GM10266 (cell line): ENCODE data around the gene FBXW7.

ENCODE experiments used
- DNase-seq: peaks from one replicate; pipeline ENCODE4 v3.0.0; 2012; ENCODE audit errors: extremely low spot score
- CTCF ChIP-seq: IDR thresholded peaks from 2 replicates; pipeline ENCODE4 v1.5.1; 2012; ENCODE audit warnings: mild to moderate bottlenecking, low read depth; ENCODE audit not compliant: control insufficient read depth, insufficient read depth; ENCODE audit errors: missing control alignments

Gene FBXW7

DNA sequence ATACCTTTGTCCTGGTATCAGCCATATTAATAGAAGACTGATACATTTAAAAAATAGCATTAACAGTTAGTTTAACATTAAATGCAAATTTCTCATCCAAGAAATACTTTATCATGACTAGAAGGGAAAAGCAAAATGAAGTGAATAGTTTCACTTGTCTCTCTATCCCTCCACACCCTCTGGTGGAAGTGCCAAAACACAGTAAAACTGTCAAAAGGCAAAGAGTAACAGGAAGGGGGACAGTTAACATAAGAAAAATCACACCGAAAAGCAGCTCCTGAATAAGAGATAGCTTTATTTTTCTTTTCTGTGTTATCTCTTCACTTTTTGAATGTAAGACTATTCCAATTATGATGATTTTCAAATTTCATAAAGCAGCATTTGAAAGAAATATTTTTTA lies 187.2 kb downstream of the FBXW7 start:
- DNase-seq: no peak
- TF ChIP-seq CTCF: peak; percentile 10

- TF ChIP-seq CTCF: no peak
- no peak for DNase-seq
These were observed 188.9 kb downstream of the FBXW7 start for GRCh38 chr4:152346979-152347378.

GRCh38 chr4:152346526-152346925 lies 189.4 kb downstream of the FBXW7 start:
- no peak for DNase-seq
- TF ChIP-seq CTCF: no peak

GRCh38 chr4:152344001-152344400 lies 191.9 kb downstream of the FBXW7 start:
- no peak for DNase-seq
- no peak for TF ChIP-seq CTCF

DNA sequence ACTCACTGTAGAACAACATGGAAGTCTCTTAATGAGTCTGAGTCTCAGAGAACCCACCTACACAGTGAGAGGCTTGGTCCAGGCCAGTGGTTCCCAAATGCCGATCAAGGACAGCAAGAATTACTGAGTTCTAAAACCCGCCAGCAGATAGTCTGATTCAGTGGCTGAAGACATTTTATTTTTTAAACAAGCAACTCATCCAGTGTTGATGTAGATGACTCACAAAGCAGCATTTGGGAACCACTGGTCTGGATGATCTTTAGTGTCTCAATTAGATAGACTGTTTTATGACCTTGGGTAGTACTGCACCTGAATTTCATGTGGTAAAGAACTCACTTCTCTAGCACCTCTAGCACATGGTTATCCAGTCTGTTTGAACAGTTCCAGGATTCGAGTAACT lies 193.6 kb downstream of the FBXW7 start:
- DNase-seq: no peak
- no peak for TF ChIP-seq CTCF

GRCh38 chr4:152340818-152341217 lies 195.1 kb downstream of the FBXW7 start:
- no peak for DNase-seq
- TF ChIP-seq CTCF: no peak

GRCh38 chr4:152339576-152339975 lies 196.3 kb downstream of the FBXW7 start:
- no peak for DNase-seq
- TF ChIP-seq CTCF: no peak

GRCh38 chr4:152334931-152335330 lies 201.0 kb downstream of the FBXW7 start:
- no peak for DNase-seq
- no peak for TF ChIP-seq CTCF
